IMR-90 (cell line): ENCODE measurements around the gene LARP1. TPM values are rescaled to one million over a fixed set of nuclear protein-coding genes. Genes with fewer than 3 reads are reported as not detected.

Experiments
- ATAC-seq: fragments of 200-7000 bp; cut with Tn5 transposase; 2 replicates; pipeline ENCODE4 v1.9.1; 2020; ENCODE audit warnings: low read depth, mild to moderate bottlenecking, moderate library complexity
- BruUV-seq: library from RNA; stranded (reverse); fragments of 400-500 nt; replicated peaks from 2 replicates; lab custom pipeline; 2021; lab: Mats Ljungman, UMichigan
- CTCF ChIA-PET: fragments of 300-600 bp; formaldehyde crosslinking; extraction: SDS; loops from one replicate; lab custom pipeline; 2021; ENCODE audit warnings: antibody characterized with exemption; lab: Yijun Ruan, JAX
- POLR2A ChIA-PET: fragments of 300-600 bp; sonication (Branson Sonifier 250); formaldehyde crosslinking; loops from one replicate; lab custom pipeline; 2022; ENCODE audit warnings: antibody characterized with exemption; ENCODE audit not compliant: unreplicated experiment; lab: Charles Lee
- DNase-seq: peaks from one replicate; pipeline ENCODE4 v3.0.0; 2013
- H2AFZ ChIP-seq: replicated peaks from 2 replicates; pipeline ENCODE3; 2013; ENCODE audit warnings: low read length, mild to moderate bottlenecking; ENCODE audit not compliant: poor library complexity
- H2AK5ac ChIP-seq: 2 replicates; pipeline ENCODE4 v1.6.1; 2013; ENCODE audit warnings: low read depth, low read length, inconsistent platforms
- H2AK9ac ChIP-seq: replicated peaks from 2 replicates; pipeline ENCODE3; 2013; ENCODE audit warnings: mild to moderate bottlenecking, low read depth, low read length, moderate library complexity; ENCODE audit not compliant: poor library complexity
- H2BK120ac ChIP-seq: 2 replicates; pipeline ENCODE4 v1.6.1; 2013; ENCODE audit warnings: low read depth, low read length, inconsistent platforms
- H2BK15ac ChIP-seq: 3 replicates; pipeline ENCODE4 v1.6.1; 2013; ENCODE audit warnings: low read depth, low read length, inconsistent platforms
- H2BK20ac ChIP-seq: 2 replicates; pipeline ENCODE4 v1.6.1; 2013; ENCODE audit warnings: low read depth, mild to moderate bottlenecking, inconsistent platforms, low read length, moderate library complexity
- H2BK5ac ChIP-seq: 2 replicates; pipeline ENCODE4 v1.6.1; 2013; ENCODE audit warnings: mild to moderate bottlenecking, low read depth, low read length, inconsistent platforms; ENCODE audit not compliant: poor library complexity, severe bottlenecking
- H3K14ac ChIP-seq: replicated peaks from 2 replicates; pipeline ENCODE4 v1.6.1; 2013; ENCODE audit warnings: low read depth, low read length, inconsistent platforms
- H3K18ac ChIP-seq: 2 replicates; pipeline ENCODE4 v1.6.1; 2013; ENCODE audit warnings: low read depth, low read length, control low read depth
- H3K23ac ChIP-seq: 2 replicates; pipeline ENCODE4 v1.6.1; 2013; ENCODE audit warnings: low read depth, low read length, inconsistent platforms
- H3K27ac ChIP-seq: 2 replicates; pipeline ENCODE4 v1.5.1; 2013; ENCODE audit warnings: mild to moderate bottlenecking, control low read depth, low read length; ENCODE audit not compliant: insufficient read depth
- H3K27me3 ChIP-seq: 2 replicates; pipeline ENCODE4 v1.6.1; 2013; ENCODE audit warnings: low read length; ENCODE audit not compliant: control insufficient read depth, insufficient read depth
- H3K36me3 ChIP-seq: 2 replicates; pipeline ENCODE4 v1.6.1; 2013; ENCODE audit warnings: low read length, mixed read lengths; ENCODE audit not compliant: control insufficient read depth, insufficient read depth
- H3K4ac ChIP-seq: 2 replicates; pipeline ENCODE4 v1.6.1; 2013; ENCODE audit warnings: low read depth, low read length, inconsistent platforms
- H3K4me1 ChIP-seq: 2 replicates; pipeline ENCODE4 v1.6.1; 2013; ENCODE audit warnings: low read length, mixed read lengths; ENCODE audit not compliant: control insufficient read depth, insufficient read depth
- H3K4me2 ChIP-seq: 2 replicates; pipeline ENCODE4 v1.6.1; 2013; ENCODE audit warnings: low read depth, mild to moderate bottlenecking, control low read depth, low read length, moderate library complexity
- H3K4me3 ChIP-seq: 2 replicates; pipeline ENCODE4 v1.5.1; 2013; ENCODE audit warnings: low read depth, mild to moderate bottlenecking, control low read depth, low read length, moderate library complexity; ENCODE audit not compliant: insufficient read depth
- H3K56ac ChIP-seq: 2 replicates; pipeline ENCODE4 v1.6.1; 2013; ENCODE audit warnings: low read length, inconsistent platforms; ENCODE audit not compliant: insufficient read depth; ENCODE audit errors: extremely low read depth
- H3K79me1 ChIP-seq, 2 experiments: 2 replicates each; pipeline ENCODE4 v1.6.1; 2013; ENCODE audit warnings: low read length in 2 of 2, inconsistent platforms in 1 of 2, low read depth in 1 of 2
- H3K9ac ChIP-seq: 2 replicates; pipeline ENCODE4 v1.6.1; 2013; ENCODE audit warnings: low read depth, low read length, control low read depth
- H3K9me1 ChIP-seq: 2 replicates; pipeline ENCODE4 v1.6.1; 2013; ENCODE audit warnings: low read length, inconsistent platforms; ENCODE audit not compliant: insufficient read depth
- H3K9me3 ChIP-seq: 2 replicates; pipeline ENCODE4 v1.6.1; 2013; ENCODE audit warnings: low read length; ENCODE audit not compliant: control insufficient read depth, insufficient read depth
- H4K20me1 ChIP-seq: 2 replicates; pipeline ENCODE4 v1.6.1; 2013; ENCODE audit warnings: low read length, inconsistent platforms; ENCODE audit not compliant: insufficient read depth
- H4K5ac ChIP-seq: 2 replicates; pipeline ENCODE4 v1.6.1; 2013; ENCODE audit warnings: mild to moderate bottlenecking, low read depth, low read length, control low read depth
- H4K8ac ChIP-seq, 2 experiments: 2 replicates each; pipeline ENCODE4 v1.6.1; 2013; ENCODE audit warnings: low read depth in 2 of 2, low read length in 2 of 2, control low read depth in 1 of 2, inconsistent platforms in 1 of 2
- H4K91ac ChIP-seq: 2 replicates; pipeline ENCODE4 v1.6.1; 2013; ENCODE audit warnings: low read depth, low read length, inconsistent platforms; ENCODE audit not compliant: insufficient read depth
- BHLHE40 ChIP-seq: fragments of 150-350 bp; IDR thresholded peaks from 2 replicates; pipeline ENCODE4 v1.6.1; 2016; ENCODE audit warnings: mild to moderate bottlenecking, low read depth, low read length
- CEBPB ChIP-seq: IDR thresholded peaks from 2 replicates; pipeline ENCODE4 v1.6.1; 2012; ENCODE audit warnings: low read depth, low read length, improper control_type of control experiment
- CHD1 ChIP-seq: IDR thresholded peaks from 2 replicates; pipeline ENCODE4 v1.6.1; 2012; ENCODE audit warnings: low read depth, low read length, improper control_type of control experiment
- FOS ChIP-seq: fragments of 150-350 bp; IDR thresholded peaks from 2 replicates; pipeline ENCODE4 v1.6.1; 2016; ENCODE audit warnings: low read depth, low read length
- MAFK ChIP-seq: IDR thresholded peaks from 2 replicates; pipeline ENCODE4 v1.6.1; 2012; ENCODE audit warnings: low read depth, low read length, improper control_type of control experiment
- NFE2L2 ChIP-seq: fragments of 150-350 bp; IDR thresholded peaks from 2 replicates; pipeline ENCODE4 v1.6.1; 2016; ENCODE audit warnings: low read depth, mild to moderate bottlenecking, low read length
- POLR2A ChIP-seq: IDR thresholded peaks from 2 replicates; pipeline ENCODE4 v1.6.1; 2012; ENCODE audit warnings: mild to moderate bottlenecking, low read depth, low read length
- SMC3 ChIP-seq: fragments of 150-350 bp; IDR thresholded peaks from 2 replicates; pipeline ENCODE4 v1.6.1; 2016; ENCODE audit warnings: low read depth, mild to moderate bottlenecking, antibody characterized with exemption, low read length, moderate library complexity
- WGBS, 2 experiments: methylation state at CpG; one replicate each; pipeline versions ENCODE4 v1.1.5 to v1.1.7; 2013; ENCODE audit warnings: missing lambda C conversion rate in 2 of 2; ENCODE audit not compliant: insufficient read length in 1 of 2; ENCODE audit errors: extremely low coverage in 2 of 2; 5-methylcytosine and 5-hydroxymethylcytosine counted together
- dilution Hi-C: fragments of 300-500 bp; cut with HindIII; formaldehyde crosslinking; loops from one replicate; pipeline ENCODE4 v1.14.3; 2018; ENCODE audit warnings: low sequenced_read_pairs; ENCODE audit not compliant: unreplicated experiment
- in situ Hi-C: fragments of 300-500 bp; cut with MboI; formaldehyde crosslinking; loops from 3 replicates; pipeline ENCODE4 v1.14.3; 2019; ENCODE audit warnings: low sequenced_read_pairs, inconsistent platforms, mixed read lengths
- intact Hi-C: fragments of 100-400 bp; cut with micrococcal nuclease; formaldehyde crosslinking; loops from 2 replicates; pipeline ENCODE4 v1.10.0; 2022
- polyA plus RNA-seq, 3 experiments: library from polyadenylated mRNA; depleted of rRNA; stranded (reverse); fragments of >200 nt; gene quantifications; 2 replicates each; pipeline ENCODE4 v1.2.3, GENCODE V29; 2012; ENCODE audit warnings: low replicate concordance in 1 of 3
- total RNA-seq: library from RNA; depleted of rRNA; stranded (reverse); fragments of >200 nt; gene quantifications from 2 replicates; pipeline ENCODE4 v1.2.3, GENCODE V29; 2012
- TF ChIP-seq, protein P1 (sequence below): fragments of 150-350 bp; IDR thresholded peaks from 2 replicates; pipeline ENCODE4 v1.6.1; 2017; ENCODE audit warnings: mild to moderate bottlenecking, antibody characterized with exemption, low read length, low read depth
- TF ChIP-seq, protein P2 (sequence below): fragments of 150-350 bp; IDR thresholded peaks from 2 replicates; pipeline ENCODE4 v1.6.1; 2016; ENCODE audit warnings: low read depth, mild to moderate bottlenecking, low read length, moderate library complexity, borderline replicate concordance

Gene LARP1
- total and polyA plus RNA-seq, 2 of the 4 experiments (the other 2 are of a cell fraction), result 47.3 to 77.4 TPM

DNA sequence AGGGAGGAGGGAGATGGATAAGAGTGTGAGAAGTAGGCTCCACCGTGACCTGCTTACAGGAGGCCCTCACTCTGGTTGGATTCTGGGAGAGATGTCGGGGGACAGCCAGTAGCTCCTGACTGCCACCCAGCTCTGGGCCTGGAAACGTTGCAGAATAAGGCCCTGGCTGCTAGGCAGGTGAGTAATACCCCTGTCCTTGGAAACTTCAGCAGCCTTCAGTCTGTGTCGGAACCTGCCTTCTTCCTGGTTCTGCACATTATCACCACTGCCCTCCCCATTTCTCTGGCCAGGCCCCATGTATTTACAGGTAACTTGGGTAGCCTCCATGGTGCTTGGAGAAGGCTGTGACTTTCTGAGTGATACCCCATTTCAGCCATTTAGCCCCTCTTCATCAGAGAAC lies 68.4 kb downstream of the LARP1 start:
- no peak for DNase-seq
- Histone ChIP-seq H2BK5ac (no peak overlapping the region), H3K9me1 (peaks cover 15% of the 10 kb centered on the region; the same call in 1 of the 2 replicates), H3K14ac (no peak overlapping the region), H2BK120ac (no peak overlapping the region), H2AFZ (no peak overlapping the region), H2BK20ac (no peak overlapping the region), H3K23ac (no peak overlapping the region), H3K36me3 (peaks cover 51% of the 10 kb centered on the region), H3K4me1 (no peaks in the 10 kb centered on the region), H4K5ac (no peak overlapping the region), H3K9me3 (no peaks in the 10 kb centered on the region), H2BK15ac (no peak overlapping the region), H3K56ac (no peak overlapping the region), H3K4me2 (no peak overlapping the region), H2AK9ac (peak overlapping the region; percentile 16), H3K27me3 (no peaks in the 10 kb centered on the region), H4K20me1 (no peaks in the 10 kb centered on the region), H3K9ac (no peak overlapping the region), H3K4me3 (no peak overlapping the region), H3K27ac (no peak overlapping the region), H3K79me1 (peaks cover 0 to 21% of the 10 kb centered on the region in 2 experiments; a peak in 3 of 4 replicates), H2AK5ac (no peak overlapping the region), H4K91ac (no peak overlapping the region), H3K18ac (no peak overlapping the region), H4K8ac (no peak overlapping the region), H3K4ac (no peak overlapping the region)
- dilution Hi-C loops (no loop called here), in situ Hi-C loops (loop anchor here (25.0 kb wide), 1 partner anchor 361 kb away; no protein-coding TSS in a partner anchor), intact Hi-C loops (no loop called here)
- WGBS, 2 experiments, result 86% methylated on average over 2 of the region's 4 CpGs; no CpG with 5 or more reads in 1 of the 2 experiments
- CTCF ChIA-PET, result no interaction called here
- POLR2A ChIA-PET, result no interaction called here
- BruUV-seq, result no TSS peak
- TF ChIP-seq SMC3, result no peak
- TF ChIP-seq CEBPB, result no peak
- no peak for TF ChIP-seq BHLHE40
- no peak for TF ChIP-seq MAFK
- TF ChIP-seq POLR2A, result no peak
- no peak for TF ChIP-seq CHD1
- TF ChIP-seq FOS, result no peak
- TF ChIP-seq NFE2L2, result no peak
- TF ChIP-seq, protein P1, sequence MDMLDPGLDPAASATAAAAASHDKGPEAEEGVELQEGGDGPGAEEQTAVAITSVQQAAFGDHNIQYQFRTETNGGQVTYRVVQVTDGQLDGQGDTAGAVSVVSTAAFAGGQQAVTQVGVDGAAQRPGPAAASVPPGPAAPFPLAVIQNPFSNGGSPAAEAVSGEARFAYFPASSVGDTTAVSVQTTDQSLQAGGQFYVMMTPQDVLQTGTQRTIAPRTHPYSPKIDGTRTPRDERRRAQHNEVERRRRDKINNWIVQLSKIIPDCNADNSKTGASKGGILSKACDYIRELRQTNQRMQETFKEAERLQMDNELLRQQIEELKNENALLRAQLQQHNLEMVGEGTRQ, result no peak
- TF ChIP-seq, protein P2, sequence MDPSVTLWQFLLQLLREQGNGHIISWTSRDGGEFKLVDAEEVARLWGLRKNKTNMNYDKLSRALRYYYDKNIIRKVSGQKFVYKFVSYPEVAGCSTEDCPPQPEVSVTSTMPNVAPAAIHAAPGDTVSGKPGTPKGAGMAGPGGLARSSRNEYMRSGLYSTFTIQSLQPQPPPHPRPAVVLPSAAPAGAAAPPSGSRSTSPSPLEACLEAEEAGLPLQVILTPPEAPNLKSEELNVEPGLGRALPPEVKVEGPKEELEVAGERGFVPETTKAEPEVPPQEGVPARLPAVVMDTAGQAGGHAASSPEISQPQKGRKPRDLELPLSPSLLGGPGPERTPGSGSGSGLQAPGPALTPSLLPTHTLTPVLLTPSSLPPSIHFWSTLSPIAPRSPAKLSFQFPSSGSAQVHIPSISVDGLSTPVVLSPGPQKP, result no peak
- ATAC-seq, result no peak
